ENCODE measurements around the gene DHRSX.

The DHRSX gene

GRCh38 chrX:2542826-2543521, 42.2 kb upstream of the DHRSX start (continued):
- TF ChIP-seq ZNF274 (IDR thresholded peaks at IDR 0.05; ENCODE audit: low read length) = no peak
- TF ChIP-seq ZNF274 (tag by site-specific recombination; IDR thresholded peaks at IDR 0.05; ENCODE audit: borderline replicate concordance) = no peak
- peak; percentile 89 for TF ChIP-seq ZNF510 (tag by site-specific recombination; IDR thresholded peaks at IDR 0.05; ENCODE audit: insufficient replicate concordance)
- no peak for TF ChIP-seq ZNF791 (tag by site-specific recombination; IDR thresholded peaks at IDR 0.05)
- 0 out of 2 replicates have a peak, but pooled peaks have one; percentile 34 for TF ChIP-seq ZNF704 (tag by site-specific recombination; IDR thresholded peaks at IDR 0.05)
- peak; percentile 67 for TF ChIP-seq ZNF664 (tag by site-specific recombination; IDR thresholded peaks at IDR 0.05)
- no peak for TF ChIP-seq TRIM28 (IDR thresholded peaks at IDR 0.05; ENCODE audit: borderline replicate concordance, low read length)
- TF ChIP-seq ZBTB11 (tag by site-specific recombination; conservative IDR thresholded peaks at IDR 0.05; ENCODE audit: low read depth) = peak; percentile 81
- TF ChIP-seq ZNF133 (tag by site-specific recombination; IDR thresholded peaks at IDR 0.05) = no peak
- TF ChIP-seq ZNF623 (tag by site-specific recombination; IDR thresholded peaks at IDR 0.05) = peak; percentile 74
- TF ChIP-seq ZNF292 (tag by site-specific recombination; IDR thresholded peaks at IDR 0.05; ENCODE audit: borderline replicate concordance, low read depth) = no peak
- TF ChIP-seq ZNF202 (tag by site-specific recombination; IDR thresholded peaks at IDR 0.05; ENCODE audit: borderline replicate concordance) = peak; percentile 59; the same call in 1 of the 2 replicates
- no peak for TF ChIP-seq ZNF132 (tag by site-specific recombination; IDR thresholded peaks at IDR 0.05; ENCODE audit: borderline replicate concordance)
- TF ChIP-seq BCL11A (tag by site-specific recombination; IDR thresholded peaks at IDR 0.05; ENCODE audit: low read depth) = no peak
- no peak for TF ChIP-seq YY1 (tag by site-specific recombination; IDR thresholded peaks at IDR 0.05)
- peak; percentile 46; the same call in 1 of the 2 replicates for TF ChIP-seq ZXDB (tag by site-specific recombination; IDR thresholded peaks at IDR 0.05)
- no peak for TF ChIP-seq ZNF37A (tag by site-specific recombination; IDR thresholded peaks at IDR 0.05)
- no peak for TF ChIP-seq ZFP37 (tag by site-specific recombination; IDR thresholded peaks at IDR 0.05)
- TF ChIP-seq ZNF596 (tag by site-specific recombination; IDR thresholded peaks at IDR 0.05) = no peak
- TF ChIP-seq ZNF785 (tag by site-specific recombination; IDR thresholded peaks at IDR 0.05) = no peak
- TF ChIP-seq, protein P1, sequence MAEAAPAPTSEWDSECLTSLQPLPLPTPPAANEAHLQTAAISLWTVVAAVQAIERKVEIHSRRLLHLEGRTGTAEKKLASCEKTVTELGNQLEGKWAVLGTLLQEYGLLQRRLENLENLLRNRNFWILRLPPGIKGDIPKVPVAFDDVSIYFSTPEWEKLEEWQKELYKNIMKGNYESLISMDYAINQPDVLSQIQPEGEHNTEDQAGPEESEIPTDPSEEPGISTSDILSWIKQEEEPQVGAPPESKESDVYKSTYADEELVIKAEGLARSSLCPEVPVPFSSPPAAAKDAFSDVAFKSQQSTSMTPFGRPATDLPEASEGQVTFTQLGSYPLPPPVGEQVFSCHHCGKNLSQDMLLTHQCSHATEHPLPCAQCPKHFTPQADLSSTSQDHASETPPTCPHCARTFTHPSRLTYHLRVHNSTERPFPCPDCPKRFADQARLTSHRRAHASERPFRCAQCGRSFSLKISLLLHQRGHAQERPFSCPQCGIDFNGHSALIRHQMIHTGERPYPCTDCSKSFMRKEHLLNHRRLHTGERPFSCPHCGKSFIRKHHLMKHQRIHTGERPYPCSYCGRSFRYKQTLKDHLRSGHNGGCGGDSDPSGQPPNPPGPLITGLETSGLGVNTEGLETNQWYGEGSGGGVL (tag by site-specific recombination; IDR thresholded peaks at IDR 0.05) = no peak
- TF ChIP-seq ZNF624 (tag by site-specific recombination; IDR thresholded peaks at IDR 0.05) = no peak
- peak; percentile 78 for TF ChIP-seq ZNF266 (tag by site-specific recombination; IDR thresholded peaks at IDR 0.05; ENCODE audit: low read depth)
- no peak for TF ChIP-seq ZNF16 (tag by site-specific recombination; IDR thresholded peaks at IDR 0.05; ENCODE audit: low read depth)
- TF ChIP-seq ZNF404 (tag by site-specific recombination; IDR thresholded peaks at IDR 0.05) = no peak
- TF ChIP-seq, protein P2, sequence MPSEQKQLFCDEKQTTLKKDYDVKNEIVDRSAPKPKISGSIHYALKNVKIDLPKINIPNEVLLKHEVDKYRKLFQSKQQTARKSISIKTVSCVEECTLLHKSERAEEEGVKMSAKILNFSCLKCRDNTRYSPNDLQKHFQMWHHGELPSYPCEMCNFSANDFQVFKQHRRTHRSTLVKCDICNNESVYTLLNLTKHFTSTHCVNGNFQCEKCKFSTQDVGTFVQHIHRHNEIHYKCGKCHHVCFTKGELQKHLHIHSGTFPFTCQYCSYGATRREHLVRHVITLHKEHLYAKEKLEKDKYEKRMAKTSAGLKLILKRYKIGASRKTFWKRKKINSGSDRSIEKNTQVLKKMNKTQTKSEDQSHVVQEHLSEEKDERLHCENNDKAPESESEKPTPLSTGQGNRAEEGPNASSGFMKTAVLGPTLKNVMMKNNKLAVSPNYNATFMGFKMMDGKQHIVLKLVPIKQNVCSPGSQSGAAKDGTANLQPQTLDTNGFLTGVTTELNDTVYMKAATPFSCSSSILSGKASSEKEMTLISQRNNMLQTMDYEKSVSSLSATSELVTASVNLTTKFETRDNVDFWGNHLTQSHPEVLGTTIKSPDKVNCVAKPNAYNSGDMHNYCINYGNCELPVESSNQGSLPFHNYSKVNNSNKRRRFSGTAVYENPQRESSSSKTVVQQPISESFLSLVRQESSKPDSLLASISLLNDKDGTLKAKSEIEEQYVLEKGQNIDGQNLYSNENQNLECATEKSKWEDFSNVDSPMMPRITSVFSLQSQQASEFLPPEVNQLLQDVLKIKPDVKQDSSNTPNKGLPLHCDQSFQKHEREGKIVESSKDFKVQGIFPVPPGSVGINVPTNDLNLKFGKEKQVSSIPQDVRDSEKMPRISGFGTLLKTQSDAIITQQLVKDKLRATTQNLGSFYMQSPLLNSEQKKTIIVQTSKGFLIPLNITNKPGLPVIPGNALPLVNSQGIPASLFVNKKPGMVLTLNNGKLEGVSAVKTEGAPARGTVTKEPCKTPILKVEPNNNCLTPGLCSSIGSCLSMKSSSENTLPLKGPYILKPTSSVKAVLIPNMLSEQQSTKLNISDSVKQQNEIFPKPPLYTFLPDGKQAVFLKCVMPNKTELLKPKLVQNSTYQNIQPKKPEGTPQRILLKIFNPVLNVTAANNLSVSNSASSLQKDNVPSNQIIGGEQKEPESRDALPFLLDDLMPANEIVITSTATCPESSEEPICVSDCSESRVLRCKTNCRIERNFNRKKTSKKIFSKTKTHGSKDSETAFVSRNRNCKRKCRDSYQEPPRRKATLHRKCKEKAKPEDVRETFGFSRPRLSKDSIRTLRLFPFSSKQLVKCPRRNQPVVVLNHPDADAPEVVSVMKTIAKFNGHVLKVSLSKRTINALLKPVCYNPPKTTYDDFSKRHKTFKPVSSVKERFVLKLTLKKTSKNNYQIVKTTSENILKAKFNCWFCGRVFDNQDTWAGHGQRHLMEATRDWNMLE (tag by site-specific recombination; conservative IDR thresholded peaks at IDR 0.05; ENCODE audit: low read depth) = peak; percentile 91
- no peak for TF ChIP-seq ZNF138 (tag by site-specific recombination; IDR thresholded peaks at IDR 0.05; ENCODE audit: borderline replicate concordance)
- TF ChIP-seq ZNF629 (tag by site-specific recombination; IDR thresholded peaks at IDR 0.05) = 0 out of 2 replicates have a peak, but pooled peaks have one; percentile 27
- no peak for TF ChIP-seq EGR2 (tag by site-specific recombination; IDR thresholded peaks at IDR 0.05; ENCODE audit: low read depth)
- no peak for TF ChIP-seq KLF8 (tag by site-specific recombination; IDR thresholded peaks at IDR 0.05)

All from HEK293 (cell line).